ENCODE measurements around the gene KANTR. TPM values are rescaled to one million over a fixed set of nuclear protein-coding genes. Genes with fewer than 3 reads are reported as not detected.

The KANTR gene
- polyA plus RNA-seq, 1 donor: 25.0 TPM

GRCh38 chrX:53080628-53081580 lies 13.0 kb upstream of the KANTR start:
- DNase-seq: no peak

DNA sequence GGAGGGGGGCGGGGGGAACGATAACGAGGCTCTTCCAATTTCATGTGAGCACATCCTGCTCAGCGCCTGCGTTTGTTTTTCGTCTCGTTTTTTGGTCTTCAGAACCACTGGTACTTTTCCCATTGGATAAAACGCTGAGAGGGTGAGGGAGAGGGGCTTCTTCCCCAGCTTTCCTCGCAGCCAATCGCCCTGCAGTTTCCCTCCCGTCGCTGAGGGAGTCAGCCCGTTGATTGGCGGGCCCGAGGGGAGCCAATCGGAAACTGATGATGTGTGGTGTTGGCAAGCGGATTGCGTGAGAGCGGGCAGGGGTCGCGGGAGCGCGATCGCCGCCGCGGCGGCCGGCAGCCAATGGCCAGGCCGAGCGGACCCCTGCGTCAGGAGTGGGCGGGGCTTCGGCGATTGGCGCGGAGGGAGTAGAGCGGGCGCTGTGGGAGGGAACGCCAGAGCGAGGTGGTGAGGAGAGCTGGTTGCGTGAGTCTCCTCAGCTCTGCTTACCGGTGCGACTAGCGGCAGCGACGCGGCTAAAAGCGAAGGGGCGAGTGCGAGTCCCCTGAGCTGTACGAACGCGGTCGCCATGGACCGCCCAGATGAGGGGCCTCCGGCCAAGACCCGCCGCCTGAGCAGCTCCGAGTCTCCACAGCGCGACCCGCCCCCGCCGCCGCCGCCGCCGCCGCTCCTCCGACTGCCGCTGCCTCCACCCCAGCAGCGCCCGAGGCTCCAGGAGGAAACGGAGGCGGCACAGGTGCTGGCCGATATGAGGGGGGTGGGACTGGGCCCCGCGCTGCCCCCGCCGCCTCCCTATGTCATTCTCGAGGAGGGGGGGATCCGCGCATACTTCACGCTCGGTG lies 11.8 kb upstream of the KANTR start, which contains the start of gene TSPYL2:
Gene TSPYL2 (plus strand): TSS at position 443 of the 848 bp plus-strand sequence. CDS start 132 bp downstream, at position 575.
- peak; percentile 92 for DNase-seq

- DNase-seq: no peak
These were observed 10.9 kb upstream of the KANTR start for GRCh38 chrX:53082773-53083616.

DNA sequence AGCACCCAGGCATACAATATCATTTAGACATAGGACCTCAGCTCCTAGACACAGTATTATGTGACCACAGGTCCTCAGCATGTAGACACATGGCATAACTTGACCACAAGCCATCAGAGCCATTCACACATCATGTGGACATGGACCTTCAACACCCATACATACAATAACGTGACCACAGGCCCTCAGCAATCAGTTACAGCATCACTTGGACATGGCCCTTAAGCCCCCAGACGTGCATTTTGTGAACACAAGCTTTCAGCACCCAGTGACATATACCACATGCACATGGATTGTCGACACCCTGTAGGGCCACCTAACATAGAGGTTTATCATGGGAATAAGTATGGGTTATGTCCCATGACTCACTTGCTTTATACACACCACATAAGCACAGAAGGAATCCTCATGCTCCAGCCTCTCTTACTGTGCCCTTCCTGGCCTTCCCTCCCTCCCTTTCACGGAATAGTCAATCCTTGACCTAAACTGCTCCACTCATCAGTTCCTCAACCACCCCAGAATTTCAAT lies 9.8 kb upstream of the KANTR start:
- no peak for DNase-seq

- no peak for DNase-seq
These were observed 9.1 kb upstream of the KANTR start for GRCh38 chrX:53084863-53085262.

DNA sequence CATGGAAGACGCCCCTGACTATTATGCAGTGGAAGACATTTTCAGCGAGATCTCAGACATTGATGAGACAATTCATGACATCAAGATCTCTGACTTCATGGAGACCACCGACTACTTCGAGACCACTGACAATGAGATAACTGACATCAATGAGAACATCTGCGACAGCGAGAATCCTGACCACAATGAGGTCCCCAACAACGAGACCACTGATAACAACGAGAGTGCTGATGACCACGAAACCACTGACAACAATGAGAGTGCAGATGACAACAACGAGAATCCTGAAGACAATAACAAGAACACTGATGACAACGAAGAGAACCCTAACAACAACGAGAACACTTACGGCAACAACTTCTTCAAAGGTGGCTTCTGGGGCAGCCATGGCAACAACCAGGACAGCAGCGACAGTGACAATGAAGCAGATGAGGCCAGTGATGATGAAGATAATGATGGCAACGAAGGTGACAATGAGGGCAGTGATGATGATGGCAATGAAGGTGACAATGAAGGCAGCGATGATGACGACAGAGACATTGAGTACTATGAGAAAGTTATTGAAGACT lies 8.2 kb upstream of the KANTR start:
- no peak for DNase-seq

GRCh38 chrX:53086464-53086863 lies 7.5 kb upstream of the KANTR start:
- DNase-seq: no peak

DNA sequence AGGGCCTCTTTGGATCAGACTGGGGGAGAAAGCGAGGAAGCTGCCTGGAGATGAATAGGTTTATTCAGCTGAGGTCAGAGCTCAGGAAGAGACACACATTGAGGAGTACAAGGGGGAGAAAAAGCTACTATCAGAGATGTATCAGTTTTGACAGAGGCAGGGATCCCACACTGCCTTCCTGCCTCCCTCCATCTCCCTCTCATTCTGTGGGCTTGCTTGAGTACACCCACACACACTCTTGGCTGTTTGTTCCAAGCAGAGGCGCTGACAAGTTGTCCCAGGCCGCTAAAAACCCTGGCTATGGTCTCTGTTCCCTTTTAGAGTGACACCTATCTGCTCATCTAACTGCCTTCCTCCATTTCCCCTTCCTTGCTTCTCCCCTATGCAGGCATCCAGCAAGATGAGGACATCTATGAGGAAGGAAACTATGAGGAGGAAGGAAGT lies 6.5 kb upstream of the KANTR start:
- DNase-seq: no peak

DNA sequence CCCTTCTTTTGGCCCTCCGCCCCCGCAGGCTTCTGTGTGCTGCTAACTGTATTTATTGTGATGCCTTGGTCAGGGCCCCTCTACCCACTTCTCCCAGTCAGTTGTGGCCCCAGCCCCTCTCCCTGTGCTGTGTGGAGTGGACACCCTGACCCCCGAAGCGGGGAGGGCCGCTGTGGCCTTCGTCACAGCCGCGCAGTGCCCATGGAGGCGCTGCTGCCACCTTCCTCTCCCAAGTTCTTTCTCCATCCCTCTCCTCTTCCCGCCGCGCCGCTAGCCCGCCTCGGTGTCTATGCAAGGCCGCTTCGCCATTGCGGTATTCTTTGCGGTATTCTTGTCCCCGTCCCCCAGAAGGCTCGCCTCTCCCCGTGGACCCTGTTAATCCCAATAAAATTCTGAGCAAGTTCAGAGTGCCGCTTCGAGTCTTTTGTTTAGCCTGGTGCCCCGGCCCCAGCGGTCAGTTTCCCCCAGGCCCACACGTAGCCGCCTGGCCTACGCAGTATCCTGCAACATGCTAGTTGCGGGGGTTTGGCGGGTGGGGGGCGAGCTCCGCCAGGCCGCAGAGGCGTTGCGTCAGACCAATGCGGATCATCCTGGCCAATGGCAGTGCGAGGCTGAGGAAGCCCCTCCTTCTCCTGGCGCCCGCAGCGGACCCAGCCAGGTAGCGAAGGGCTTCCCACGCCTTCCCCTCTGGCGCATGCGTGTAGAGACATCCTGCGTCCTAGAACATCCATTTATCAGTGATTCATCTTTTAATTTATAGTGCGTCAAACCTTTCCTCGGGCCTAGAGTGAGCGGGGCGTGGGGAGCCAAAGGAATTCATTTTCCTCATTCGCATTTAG lies 5.6 kb upstream of the KANTR start:
- peak; percentile 66 for DNase-seq

DNA sequence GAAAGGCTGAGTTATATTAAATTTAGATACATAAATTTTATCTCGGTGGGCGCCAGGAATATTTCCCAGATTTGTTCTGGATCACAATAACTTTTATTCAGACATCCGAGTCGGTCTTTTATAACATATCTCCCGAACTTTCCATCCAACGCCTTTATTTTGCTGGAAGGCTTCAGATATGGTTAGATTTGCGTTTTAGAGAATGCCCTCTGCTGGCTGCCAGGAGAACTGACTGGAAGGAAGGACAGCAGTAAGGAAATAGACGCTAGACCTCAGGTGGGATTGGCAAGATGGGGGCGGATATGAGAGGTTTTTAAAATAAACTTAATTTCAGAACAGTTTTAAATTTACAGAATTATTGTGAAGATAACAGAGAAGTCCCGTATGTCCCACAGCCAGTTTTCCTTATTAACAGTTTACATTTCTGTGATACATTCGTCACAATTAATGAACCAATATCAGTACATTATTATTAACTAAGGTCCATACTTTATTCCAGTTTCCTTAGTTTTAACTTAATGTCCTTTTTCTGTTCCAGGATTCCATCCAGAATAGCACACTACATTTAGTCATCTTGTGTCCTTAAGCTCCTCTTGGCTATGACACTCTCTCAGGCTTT lies 4.6 kb upstream of the KANTR start:
- DNase-seq: no peak

- no peak for DNase-seq
These were observed 4.0 kb upstream of the KANTR start for GRCh38 chrX:53089925-53090324.

DNA sequence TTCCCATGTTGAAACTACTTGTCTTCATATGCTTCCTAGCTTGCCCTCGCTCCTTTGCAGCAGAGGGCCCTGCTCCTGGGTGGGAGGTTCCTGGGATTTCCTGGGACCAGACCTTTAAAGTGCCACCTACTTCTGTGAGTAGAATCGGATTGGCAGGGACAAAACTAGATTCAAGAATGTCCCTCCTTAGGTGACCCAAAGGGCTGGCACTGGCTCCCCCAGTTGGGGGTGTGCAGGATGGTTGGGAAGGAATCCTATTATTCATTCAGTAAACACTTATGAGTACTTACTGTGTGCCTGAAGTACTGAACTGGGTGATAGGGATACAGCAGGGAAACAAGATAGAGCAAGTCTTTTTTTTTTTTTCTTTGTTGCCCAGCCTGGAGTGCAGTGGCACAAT lies 2.6 kb upstream of the KANTR start:
- DNase-seq: no peak

DNA sequence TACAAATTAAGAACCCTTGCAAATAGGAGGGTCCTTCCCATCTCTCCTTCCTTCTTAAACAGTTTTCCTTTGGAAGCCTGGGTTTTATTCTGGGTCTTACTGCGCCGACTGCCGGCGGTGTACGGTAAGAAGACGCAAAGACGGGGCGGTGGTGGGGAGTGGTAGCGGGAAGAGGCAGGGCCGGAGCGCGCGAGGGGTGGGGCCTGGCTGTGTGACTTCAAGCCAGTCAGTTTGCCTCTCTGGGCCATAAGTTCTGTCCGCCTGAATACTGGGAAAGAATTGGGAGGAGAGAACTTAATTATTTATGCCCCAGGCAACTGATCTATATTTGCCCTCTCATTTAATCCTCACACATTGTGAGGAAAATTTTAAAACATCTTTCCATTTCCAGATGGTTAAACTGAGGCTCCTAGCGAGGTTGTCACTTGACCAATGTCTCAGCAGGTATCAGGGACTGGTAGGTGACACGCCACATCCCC lies 726 bp upstream of the KANTR start:
- no peak for DNase-seq

DNA sequence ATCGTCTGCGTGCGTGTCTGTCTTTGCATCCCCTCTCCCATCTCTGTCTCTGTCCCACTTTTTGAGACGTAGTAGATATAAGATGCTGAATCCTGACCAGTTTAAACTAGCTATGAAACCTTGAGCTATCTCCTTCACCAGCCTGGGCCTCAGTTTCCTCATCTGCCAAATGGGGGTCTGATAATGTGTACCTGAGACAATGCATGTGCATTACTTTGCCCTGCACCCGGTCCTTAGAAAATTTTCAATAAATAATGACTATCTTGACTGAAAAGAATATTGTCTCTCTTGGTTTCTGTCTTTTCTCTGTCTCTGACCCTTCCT lies 602 bp downstream of the KANTR start:
- DNase-seq: no peak

DNA sequence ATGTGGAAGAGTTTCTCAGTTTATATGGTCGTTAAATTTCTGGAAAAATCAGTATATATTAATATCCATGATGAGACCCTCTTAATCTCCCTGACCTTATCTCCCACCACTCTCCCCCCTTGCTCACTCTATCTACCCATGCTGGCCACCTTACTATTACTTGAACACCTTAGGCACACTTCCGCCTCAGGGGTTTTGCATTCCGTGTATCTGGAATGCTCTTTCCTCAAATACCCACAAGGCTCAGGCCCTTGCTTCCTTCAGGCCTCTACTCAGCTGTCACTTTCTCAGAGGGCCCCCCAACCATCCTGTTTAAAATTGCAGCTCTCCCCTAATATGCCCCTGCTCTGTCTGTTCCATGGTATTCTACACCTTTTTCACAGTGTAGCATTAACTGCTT lies 1.9 kb downstream of the KANTR start:
- no peak for DNase-seq

- no peak for DNase-seq
These were observed 21.1 kb downstream of the KANTR start for GRCh38 chrX:53114864-53115549.

DNA sequence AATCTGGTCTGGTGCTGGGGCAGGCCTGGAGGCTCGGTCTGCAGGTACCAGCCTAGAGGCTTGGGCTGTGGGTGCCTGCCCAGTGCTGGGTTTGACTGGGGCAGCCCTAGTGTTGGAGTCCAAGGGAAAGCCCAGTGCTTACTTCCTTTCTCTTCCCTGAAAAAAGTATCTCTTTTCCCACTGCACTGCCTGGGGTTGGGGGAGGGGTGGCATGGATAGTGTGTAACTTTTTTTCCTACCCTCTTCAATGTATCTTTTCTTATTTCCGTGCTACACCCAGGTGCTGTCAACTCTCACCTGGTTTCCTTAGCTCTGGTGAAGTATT lies 21.6 kb downstream of the KANTR start:
- DNase-seq: no peak

- peak; percentile 1 for DNase-seq
These were observed 22.2 kb downstream of the KANTR start for GRCh38 chrX:53116101-53116500.

- DNase-seq: no peak
These were observed 28.1 kb downstream of the KANTR start for GRCh38 chrX:53122013-53122412.
